WTC11 (cell line): ENCODE measurements around the gene TOB1.

ENCODE experiments used
- FOXP1 ChIP-seq: sonication (generic); formaldehyde crosslinking; IDR thresholded peaks from 2 replicates; pipeline ENCODE4 v1.8.0; 2022; ENCODE audit warnings: missing genetic modification reagents, mild to moderate bottlenecking, moderate library complexity, borderline replicate concordance
- KAT7 ChIP-seq: sonication (generic); formaldehyde crosslinking; IDR thresholded peaks from 2 replicates; pipeline ENCODE4 v1.8.1; 2023; ENCODE audit warnings: missing genetic modification reagents, mild to moderate bottlenecking, borderline replicate concordance
- ZNF232 ChIP-seq: sonication (generic); formaldehyde crosslinking; IDR thresholded peaks from 2 replicates; pipeline ENCODE4 v1.8.0; 2022; ENCODE audit warnings: mild to moderate bottlenecking, missing genetic modification reagents
- TF ChIP-seq, protein P1 (sequence below): fragments of 200-600 bp; IDR thresholded peaks from 2 replicates; pipeline ENCODE4 v1.8.0; 2022; ENCODE audit warnings: antibody characterized with exemption
- TF ChIP-seq, protein P2 (sequence below): sonication (generic); formaldehyde crosslinking; IDR thresholded peaks from 2 replicates; pipeline ENCODE4 v1.8.0; 2022; ENCODE audit warnings: mild to moderate bottlenecking, missing genetic modification reagents
- TF ChIP-seq, protein P3 (sequence below): sonication (generic); formaldehyde crosslinking; IDR thresholded peaks from 2 replicates; pipeline ENCODE4 v1.8.1; 2023; ENCODE audit warnings: mild to moderate bottlenecking, missing genetic modification reagents, moderate library complexity
- TF ChIP-seq, protein P4 (sequence below): sonication (generic); formaldehyde crosslinking; IDR thresholded peaks from 2 replicates; pipeline ENCODE4 v1.8.1; 2023; ENCODE audit warnings: mild to moderate bottlenecking, missing genetic modification reagents, borderline replicate concordance
- TF ChIP-seq, protein P5 (sequence below): sonication (generic); formaldehyde crosslinking; IDR thresholded peaks from 2 replicates; pipeline ENCODE4 v1.8.0; 2022; ENCODE audit warnings: mild to moderate bottlenecking, missing genetic modification reagents

DNA sequence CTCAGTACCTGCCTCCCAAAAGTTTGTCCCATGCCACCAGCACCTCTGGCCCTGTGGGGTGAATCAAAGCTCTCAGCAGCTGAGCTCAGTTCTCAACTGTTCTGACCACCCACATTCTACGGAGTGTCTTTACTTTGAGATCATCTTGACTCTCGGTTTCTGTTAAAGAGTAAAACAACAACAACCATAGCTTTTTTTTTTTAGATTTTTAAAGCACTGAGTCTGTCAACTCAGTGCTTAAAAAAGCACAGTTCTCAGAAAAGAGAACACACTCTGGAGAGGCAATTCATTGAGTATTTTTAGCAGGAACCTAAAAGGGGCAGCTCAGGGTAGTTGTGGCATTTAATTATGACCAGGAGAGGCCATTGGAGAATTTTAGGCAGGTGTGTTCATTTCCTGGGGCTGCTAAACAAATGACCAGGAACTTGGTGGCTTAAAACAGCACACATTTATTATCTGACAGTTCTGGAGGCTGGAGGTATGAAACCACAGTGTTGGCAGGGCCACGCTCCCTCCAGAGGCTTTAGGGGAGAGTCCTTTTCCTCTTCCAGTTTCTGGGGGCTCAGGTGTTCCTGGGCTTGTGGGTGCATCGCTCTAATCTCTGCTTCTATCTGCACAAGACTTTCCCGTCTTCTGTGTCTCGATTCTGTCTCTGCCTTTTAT is 37.5 kb downstream of the TOB1 start:
- TF ChIP-seq ZNF232 (CRISPR knock-in tag) (no peak), FOXP1 (no peak), KAT7 (CRISPR knock-in tag) (no peak)
- TF ChIP-seq, protein P1, sequence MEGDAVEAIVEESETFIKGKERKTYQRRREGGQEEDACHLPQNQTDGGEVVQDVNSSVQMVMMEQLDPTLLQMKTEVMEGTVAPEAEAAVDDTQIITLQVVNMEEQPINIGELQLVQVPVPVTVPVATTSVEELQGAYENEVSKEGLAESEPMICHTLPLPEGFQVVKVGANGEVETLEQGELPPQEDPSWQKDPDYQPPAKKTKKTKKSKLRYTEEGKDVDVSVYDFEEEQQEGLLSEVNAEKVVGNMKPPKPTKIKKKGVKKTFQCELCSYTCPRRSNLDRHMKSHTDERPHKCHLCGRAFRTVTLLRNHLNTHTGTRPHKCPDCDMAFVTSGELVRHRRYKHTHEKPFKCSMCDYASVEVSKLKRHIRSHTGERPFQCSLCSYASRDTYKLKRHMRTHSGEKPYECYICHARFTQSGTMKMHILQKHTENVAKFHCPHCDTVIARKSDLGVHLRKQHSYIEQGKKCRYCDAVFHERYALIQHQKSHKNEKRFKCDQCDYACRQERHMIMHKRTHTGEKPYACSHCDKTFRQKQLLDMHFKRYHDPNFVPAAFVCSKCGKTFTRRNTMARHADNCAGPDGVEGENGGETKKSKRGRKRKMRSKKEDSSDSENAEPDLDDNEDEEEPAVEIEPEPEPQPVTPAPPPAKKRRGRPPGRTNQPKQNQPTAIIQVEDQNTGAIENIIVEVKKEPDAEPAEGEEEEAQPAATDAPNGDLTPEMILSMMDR: no peak
- TF ChIP-seq, protein P2, sequence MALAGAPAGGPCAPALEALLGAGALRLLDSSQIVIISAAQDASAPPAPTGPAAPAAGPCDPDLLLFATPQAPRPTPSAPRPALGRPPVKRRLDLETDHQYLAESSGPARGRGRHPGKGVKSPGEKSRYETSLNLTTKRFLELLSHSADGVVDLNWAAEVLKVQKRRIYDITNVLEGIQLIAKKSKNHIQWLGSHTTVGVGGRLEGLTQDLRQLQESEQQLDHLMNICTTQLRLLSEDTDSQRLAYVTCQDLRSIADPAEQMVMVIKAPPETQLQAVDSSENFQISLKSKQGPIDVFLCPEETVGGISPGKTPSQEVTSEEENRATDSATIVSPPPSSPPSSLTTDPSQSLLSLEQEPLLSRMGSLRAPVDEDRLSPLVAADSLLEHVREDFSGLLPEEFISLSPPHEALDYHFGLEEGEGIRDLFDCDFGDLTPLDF (CRISPR knock-in tag): no peak
- TF ChIP-seq, protein P3, sequence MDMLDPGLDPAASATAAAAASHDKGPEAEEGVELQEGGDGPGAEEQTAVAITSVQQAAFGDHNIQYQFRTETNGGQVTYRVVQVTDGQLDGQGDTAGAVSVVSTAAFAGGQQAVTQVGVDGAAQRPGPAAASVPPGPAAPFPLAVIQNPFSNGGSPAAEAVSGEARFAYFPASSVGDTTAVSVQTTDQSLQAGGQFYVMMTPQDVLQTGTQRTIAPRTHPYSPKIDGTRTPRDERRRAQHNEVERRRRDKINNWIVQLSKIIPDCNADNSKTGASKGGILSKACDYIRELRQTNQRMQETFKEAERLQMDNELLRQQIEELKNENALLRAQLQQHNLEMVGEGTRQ: no peak
- TF ChIP-seq, protein P4, sequence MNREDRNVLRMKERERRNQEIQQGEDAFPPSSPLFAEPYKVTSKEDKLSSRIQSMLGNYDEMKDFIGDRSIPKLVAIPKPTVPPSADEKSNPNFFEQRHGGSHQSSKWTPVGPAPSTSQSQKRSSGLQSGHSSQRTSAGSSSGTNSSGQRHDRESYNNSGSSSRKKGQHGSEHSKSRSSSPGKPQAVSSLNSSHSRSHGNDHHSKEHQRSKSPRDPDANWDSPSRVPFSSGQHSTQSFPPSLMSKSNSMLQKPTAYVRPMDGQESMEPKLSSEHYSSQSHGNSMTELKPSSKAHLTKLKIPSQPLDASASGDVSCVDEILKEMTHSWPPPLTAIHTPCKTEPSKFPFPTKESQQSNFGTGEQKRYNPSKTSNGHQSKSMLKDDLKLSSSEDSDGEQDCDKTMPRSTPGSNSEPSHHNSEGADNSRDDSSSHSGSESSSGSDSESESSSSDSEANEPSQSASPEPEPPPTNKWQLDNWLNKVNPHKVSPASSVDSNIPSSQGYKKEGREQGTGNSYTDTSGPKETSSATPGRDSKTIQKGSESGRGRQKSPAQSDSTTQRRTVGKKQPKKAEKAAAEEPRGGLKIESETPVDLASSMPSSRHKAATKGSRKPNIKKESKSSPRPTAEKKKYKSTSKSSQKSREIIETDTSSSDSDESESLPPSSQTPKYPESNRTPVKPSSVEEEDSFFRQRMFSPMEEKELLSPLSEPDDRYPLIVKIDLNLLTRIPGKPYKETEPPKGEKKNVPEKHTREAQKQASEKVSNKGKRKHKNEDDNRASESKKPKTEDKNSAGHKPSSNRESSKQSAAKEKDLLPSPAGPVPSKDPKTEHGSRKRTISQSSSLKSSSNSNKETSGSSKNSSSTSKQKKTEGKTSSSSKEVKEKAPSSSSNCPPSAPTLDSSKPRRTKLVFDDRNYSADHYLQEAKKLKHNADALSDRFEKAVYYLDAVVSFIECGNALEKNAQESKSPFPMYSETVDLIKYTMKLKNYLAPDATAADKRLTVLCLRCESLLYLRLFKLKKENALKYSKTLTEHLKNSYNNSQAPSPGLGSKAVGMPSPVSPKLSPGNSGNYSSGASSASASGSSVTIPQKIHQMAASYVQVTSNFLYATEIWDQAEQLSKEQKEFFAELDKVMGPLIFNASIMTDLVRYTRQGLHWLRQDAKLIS: no peak
- TF ChIP-seq, protein P5, sequence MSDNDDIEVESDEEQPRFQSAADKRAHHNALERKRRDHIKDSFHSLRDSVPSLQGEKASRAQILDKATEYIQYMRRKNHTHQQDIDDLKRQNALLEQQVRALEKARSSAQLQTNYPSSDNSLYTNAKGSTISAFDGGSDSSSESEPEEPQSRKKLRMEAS: no peak
